Fibroblast of pulmonary artery (primary cell): ENCODE measurements around the gene IL1R2.

Source experiments
- DNase-seq: peaks from one replicate; pipeline ENCODE4 v3.0.0-alpha.2; 2010; ENCODE audit warnings: low read depth
- H3K4me3 ChIP-seq: replicated peaks from 2 replicates; pipeline ENCODE4 v1.5.1; 2011; ENCODE audit warnings: low read depth, mild to moderate bottlenecking, control low read depth, low read length, moderate library complexity
- TF ChIP-seq, protein P1 (sequence below): IDR thresholded peaks from 2 replicates; pipeline ENCODE4 v1.5.1; 2011; ENCODE audit warnings: mild to moderate bottlenecking, control low read depth, low read length, inconsistent platforms; ENCODE audit errors: missing control alignments

Gene IL1R2

DNA sequence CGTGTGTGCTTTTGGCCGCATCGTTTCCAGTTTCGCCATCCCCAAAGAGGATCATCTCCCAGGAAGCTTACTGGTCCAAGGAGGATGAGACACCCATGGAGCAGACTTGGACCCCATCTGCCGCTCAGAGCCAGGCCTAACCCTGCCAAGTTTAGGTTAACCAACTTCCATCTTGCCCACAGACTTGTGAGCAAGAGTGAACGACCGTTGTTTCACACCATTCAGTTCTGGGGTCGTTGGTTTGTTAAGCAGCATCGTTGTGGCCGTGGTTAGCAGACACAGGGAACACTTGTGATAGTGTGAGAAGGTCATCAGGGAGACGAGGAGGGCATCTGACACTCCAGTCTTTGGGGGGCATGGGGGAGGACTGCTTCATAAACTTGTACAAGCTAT is 15.1 kb downstream of the IL1R2 start:
- TF ChIP-seq, protein P1, sequence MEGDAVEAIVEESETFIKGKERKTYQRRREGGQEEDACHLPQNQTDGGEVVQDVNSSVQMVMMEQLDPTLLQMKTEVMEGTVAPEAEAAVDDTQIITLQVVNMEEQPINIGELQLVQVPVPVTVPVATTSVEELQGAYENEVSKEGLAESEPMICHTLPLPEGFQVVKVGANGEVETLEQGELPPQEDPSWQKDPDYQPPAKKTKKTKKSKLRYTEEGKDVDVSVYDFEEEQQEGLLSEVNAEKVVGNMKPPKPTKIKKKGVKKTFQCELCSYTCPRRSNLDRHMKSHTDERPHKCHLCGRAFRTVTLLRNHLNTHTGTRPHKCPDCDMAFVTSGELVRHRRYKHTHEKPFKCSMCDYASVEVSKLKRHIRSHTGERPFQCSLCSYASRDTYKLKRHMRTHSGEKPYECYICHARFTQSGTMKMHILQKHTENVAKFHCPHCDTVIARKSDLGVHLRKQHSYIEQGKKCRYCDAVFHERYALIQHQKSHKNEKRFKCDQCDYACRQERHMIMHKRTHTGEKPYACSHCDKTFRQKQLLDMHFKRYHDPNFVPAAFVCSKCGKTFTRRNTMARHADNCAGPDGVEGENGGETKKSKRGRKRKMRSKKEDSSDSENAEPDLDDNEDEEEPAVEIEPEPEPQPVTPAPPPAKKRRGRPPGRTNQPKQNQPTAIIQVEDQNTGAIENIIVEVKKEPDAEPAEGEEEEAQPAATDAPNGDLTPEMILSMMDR: no peak
- no peak for DNase-seq
- no peak overlapping the region for H3K4me3 ChIP-seq

DNA sequence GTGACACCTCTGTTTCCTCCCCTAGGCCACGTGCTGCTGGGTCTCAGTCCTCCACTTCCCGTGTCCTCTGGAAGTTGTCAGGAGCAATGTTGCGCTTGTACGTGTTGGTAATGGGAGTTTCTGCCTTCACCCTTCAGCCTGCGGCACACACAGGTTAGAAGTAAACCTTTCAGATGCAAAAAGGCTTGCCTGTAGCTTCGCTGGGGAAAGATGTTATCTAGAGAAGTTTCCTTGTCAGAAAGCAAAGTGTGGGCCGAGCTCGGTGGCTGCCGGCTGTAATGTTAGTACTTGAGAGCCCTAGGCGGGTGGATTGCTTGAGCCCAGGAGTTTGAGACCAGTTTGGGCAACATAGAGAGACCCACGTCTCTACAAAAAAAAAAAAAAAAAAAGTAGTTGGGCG is 16.7 kb downstream of the IL1R2 start:
- no peak overlapping the region for H3K4me3 ChIP-seq
- DNase-seq: no peak
- TF ChIP-seq, protein P1: no peak

DNA sequence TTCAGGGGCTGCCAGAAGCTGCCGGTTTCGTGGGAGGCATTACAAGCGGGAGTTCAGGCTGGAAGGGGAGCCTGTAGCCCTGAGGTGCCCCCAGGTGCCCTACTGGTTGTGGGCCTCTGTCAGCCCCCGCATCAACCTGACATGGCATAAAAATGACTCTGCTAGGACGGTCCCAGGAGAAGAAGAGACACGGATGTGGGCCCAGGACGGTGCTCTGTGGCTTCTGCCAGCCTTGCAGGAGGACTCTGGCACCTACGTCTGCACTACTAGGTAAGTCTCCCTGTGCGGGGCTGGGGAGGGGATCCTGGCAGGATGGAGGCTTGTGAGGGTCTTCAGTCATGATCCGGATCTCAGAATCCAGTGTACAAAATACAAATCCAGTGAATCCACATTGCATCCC is 17.8 kb downstream of the IL1R2 start:
- no peak overlapping the region for H3K4me3 ChIP-seq
- DNase-seq: no peak
- TF ChIP-seq, protein P1: no peak

DNA sequence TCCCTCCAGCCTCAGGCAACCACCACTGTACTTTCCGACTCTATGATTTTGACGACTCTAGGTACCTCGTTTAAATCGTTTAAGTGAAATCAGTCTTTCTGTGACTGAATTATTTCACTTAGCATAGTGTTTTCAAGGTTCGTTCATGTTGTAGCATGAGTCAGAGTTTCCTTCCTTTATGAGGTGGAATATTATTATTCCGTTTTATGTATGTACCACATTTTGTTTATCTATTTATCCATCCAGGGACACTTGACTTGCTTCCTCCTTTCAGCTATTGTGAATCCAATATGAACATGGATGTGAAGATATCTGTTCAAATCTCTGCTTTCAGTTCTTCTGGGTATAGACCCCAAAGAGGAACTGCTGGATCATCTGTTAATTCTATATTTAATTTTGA is 19.1 kb downstream of the IL1R2 start:
- no peak overlapping the region for H3K4me3 ChIP-seq
- peak; percentile 29 for DNase-seq
- TF ChIP-seq, protein P1: no peak

DNA sequence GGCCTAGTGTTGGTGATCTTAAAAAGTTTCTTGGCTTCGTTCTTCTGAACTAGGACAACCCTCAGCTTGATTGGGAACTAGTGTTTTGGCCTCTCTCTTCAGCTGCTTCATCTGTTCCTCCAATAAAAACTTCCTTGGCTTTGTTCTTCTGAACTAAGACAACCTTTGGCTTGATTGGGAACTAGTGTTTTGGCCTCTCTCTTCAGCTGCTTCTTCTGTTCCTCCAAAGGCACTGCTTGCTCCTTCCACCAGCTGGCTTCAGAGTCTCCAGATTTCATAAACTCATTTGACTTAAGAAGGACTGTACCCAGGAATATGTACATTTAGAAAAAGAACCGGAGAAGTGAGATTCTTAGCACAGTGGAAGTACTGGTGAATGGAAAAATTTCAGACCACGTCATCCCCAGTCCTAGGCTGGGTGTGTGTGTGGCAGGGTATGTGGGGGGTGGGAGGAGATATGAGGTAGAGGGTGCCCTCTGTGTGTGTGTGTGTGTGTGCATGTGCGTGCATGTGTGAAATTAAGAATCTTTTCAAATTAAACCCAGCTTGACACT is 20.4 kb downstream of the IL1R2 start:
- no peak overlapping the region for H3K4me3 ChIP-seq
- DNase-seq: no peak
- TF ChIP-seq, protein P1: no peak

DNA sequence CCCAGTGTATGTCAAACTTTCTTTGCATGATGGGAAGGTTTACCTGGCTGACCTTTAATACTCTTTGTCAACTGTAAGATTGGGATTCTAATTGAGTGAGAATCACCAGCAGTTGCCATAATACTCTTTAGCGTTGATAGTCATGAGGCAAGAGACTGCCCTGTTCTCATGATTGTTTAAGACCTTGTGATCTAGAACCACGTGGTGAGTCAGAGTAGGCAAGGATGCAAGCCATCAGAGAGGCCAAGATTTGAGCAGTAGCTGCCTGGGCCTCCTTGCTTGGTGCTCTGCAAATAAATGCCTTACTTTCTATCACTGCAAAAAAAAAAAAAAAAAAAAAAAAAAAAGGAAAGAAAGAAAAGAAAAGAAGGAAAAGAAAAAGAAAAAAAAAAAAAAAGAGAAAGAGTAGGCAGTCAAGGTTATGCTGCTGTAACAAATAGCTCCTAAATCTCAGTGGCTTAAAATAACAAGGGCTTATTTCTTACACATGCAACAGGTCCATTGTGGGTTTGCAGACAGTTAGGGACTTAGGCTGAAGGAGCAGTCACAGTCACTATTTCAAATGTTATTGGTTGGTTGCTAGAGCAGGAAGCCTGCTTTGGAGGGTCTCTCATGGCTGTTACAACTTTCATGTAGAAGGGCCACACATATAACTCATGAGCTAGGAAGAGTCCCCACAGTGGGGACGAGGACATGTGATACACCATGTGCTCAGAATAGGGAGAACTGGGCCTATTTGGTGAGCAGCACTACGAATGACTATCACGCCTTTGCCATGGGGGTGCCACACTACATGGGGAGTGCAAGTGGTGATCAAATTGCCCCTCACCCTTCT is 21.7 kb downstream of the IL1R2 start:
- TF ChIP-seq, protein P1: no peak
- H3K4me3 ChIP-seq: no peak overlapping the region
- peak; percentile 45 for DNase-seq

DNA sequence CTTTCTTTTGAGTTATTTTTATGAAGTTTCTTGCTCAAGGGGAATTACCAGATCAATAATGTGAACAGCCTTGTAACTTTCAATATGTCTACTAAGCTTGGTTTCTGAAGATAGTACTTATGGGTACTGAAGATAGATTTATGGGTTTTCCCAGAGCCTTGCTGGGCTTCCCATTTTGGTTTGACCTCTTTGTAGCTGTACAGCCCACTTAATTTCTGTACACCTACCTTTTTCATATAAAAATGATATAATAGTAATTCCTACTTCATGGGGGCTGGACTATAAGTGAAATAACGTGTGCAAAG is 22.2 kb downstream of the IL1R2 start:
- TF ChIP-seq, protein P1: no peak
- no peak for DNase-seq
- no peak overlapping the region for H3K4me3 ChIP-seq
